GM21529 (cell line): ENCODE measurements around the gene PTPRN2.

Source experiments
- ATAC-seq: cut with Tn5 transposase; IDR thresholded peaks from one replicate; pipeline ENCODE4 v1.9.1; 2021; ENCODE audit not compliant: unreplicated experiment

Gene PTPRN2

DNA sequence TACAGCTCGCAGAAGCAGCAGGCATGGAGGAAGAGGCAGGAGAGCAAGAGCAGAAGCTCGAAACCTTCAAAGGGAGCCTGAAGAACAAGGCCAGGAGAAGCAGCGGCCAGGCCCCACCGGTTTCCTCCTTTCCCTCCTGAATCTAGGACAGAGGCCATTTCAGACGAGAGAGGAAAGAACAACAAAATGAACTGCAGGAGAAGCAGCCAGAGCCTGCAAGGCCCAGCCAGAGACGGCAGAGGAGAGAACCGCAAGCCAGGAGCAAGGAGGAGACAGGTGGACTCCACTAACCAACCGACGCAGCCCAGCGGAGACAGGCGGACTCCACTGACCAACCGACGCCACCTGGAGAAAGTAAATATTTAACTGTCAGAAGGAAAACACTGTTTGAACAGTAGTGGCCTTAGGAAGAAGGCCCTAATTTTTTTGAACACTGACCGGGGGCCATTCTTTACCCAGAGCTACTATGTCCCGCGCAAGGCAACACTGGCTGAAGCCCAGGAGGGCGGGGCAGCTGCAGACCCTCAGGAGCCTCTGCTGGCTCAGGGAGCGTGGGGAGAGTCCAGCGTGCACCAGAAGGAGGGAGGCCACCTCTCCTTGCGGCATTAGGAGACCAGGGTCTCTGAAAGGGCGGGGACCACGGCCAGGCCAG is 559.2 kb downstream of the PTPRN2 start:
- ATAC-seq: no peak

DNA sequence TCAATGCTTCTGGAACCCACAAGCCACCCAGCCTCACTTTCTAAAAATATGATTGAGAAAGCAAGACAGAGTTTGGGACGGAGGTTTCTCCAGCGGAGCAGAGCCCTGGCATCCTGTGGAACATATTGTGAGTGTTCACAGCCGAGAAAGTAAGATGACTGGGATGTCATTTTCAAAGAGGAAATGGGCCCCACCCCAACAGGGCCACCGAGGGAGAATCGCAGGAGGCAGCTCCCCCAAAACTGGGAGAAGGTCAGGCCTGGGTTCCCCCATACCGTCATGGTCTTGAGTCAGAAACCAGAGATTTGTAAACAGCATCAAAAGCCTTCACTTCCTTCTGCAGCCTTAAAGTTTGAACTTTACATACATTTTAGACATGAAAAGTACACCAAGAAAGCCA is 560.0 kb downstream of the PTPRN2 start:
- no peak for ATAC-seq

DNA sequence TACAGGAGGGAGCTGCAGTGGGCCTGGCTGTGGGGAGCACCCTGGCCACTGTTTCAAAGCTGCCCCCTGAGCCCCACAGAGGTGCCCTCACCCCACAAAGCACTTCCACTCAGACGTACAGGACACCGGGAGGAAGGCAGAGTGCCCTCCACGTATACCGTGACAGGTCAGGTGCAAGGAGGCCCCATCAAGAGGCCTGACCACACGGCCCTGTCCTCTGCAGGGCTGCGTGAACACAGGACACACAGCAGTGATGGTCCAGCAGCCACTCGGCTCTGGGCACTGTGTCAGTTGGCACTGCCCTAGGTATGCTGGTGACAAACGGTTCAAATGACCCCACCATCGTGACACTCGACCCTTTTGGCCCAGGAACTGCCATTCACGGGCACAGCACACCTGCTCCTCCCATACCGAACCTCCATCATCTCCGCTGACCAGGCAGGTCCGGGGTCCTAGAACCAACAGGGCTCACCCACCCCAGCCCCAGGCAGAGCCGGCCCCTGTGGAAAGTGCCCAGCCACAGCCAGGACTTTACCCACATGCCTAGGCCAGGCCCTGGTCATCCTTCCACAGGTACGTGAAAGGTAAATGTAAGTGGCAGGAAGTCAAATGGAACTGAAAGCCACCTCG is 560.9 kb downstream of the PTPRN2 start:
- no peak for ATAC-seq

DNA sequence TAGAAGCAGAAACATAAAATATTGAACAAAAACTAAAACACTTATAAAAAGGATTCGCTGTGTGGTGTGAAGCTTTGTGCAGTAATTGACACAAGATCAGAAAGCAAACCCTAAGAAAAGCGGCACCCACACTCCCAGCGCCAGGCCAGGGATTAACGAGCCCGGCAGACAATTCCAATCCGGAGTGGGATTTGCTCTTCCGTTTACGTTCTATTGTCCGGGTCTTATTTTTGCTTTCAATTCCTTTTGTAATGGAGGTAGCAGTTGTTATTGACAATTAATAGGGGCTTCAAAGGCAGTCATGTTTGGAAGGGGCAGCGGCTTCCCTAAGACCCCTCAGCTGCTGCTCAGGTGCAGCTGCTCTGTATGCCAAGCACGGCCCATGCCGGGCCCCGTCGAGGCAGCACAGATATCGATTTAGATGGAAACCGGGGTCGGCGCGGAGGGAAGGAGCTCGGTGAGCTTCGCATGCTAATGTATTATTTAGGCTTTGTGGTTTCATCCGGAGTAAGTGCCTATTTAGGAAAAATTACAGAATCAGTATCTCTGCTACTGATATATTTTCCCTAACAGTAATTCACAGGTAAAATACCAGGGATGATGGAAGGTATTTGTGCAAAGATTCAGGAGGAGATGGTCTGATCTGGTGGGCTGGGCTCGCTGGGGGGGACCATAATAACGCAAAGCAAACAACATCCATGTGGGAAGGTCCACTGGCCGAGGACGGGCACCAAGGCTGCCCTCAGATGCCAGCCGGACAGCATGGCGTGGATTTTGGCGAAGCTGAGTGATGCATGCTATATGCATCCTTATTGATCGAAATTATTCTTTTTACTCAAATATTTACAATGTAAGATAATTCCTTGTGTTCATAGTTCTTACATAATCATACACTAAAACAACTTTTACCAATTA is 561.7 kb downstream of the PTPRN2 start:
- no peak for ATAC-seq

DNA sequence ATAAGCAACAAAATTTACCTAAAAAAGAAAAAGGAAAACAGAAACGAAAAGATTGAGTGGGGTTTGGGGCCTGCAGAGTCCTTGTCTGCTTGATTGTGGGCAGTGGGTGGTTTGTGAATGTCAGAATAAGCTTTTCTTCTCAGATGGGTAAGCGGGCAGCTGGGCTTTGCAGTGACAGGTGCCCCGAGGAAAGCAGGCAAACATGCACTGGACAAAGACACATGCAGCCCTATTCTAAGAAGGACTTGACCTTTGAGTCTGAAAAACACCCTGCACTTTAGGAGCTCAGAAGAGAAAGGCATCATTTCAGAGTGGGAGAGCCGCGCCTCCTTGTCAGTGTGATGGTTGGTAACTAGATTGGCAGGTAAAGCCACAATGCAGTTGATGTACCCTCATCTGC is 562.7 kb downstream of the PTPRN2 start:
- ATAC-seq: no peak

DNA sequence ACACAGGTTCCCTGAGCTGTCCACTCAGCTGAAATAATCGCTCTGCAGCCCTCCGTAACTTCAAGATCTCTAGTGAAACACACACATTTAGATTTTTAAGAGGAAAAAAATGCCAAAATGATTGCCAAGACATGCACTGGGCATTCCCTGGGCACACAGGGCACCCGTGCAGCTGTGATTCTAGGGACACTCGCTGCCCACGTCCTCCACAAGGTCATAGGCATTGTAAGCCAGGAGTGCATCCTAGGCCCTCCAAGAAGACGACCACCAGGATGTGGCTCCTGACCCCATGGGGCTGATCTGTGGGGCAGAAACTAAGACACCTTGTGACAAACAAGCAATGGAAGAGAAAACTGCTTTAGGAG is 563.3 kb downstream of the PTPRN2 start:
- ATAC-seq: no peak

DNA sequence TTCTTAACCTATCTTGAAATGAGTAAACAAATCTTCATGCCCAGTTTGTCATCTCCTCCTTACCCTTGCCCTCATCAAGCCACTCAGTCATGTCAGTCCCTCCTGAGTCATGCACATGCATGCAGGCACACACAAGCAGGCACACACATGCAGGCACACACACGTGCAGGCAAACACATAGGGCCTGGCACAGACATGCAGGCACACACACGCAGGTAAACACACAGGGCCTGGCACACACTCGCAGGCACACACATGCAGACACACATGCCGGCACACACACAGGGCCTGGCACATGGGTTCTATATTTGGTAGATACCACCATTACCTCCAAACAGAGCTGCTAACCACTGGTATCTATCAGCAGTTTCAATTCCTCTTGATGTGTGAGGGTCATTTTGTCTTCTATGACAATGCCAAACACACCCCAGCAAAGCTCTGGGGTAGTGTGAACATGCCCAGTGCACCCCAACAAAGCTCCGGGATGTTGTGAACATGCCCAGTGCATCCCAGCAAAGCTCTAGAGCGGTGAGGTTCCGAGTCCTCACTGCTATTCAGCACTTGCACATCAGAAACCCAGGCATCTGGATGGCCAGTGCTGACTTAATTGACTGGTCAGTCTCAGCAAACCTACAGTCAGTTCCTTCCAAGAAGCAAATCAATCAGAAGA is 563.8 kb downstream of the PTPRN2 start:
- no peak for ATAC-seq

DNA sequence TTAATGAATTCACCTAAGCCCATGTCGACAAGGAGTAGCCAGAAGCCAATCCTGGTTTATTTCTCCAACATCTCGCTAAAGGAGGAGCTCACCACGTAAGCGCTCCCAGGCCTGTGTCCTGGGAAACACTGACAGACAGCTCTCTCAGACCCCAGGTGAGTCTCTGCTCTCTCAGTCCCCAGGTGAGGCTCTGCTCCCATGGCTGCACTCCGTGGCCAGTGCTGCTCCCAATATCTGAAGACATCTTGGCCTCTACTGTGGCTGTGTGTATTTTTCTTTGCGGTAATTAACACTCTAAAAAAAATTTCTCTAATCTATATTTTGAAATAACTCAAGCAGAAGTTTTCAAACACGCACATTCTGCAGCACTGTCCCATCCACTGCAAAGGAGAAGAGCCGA is 564.5 kb downstream of the PTPRN2 start:
- no peak for ATAC-seq

DNA sequence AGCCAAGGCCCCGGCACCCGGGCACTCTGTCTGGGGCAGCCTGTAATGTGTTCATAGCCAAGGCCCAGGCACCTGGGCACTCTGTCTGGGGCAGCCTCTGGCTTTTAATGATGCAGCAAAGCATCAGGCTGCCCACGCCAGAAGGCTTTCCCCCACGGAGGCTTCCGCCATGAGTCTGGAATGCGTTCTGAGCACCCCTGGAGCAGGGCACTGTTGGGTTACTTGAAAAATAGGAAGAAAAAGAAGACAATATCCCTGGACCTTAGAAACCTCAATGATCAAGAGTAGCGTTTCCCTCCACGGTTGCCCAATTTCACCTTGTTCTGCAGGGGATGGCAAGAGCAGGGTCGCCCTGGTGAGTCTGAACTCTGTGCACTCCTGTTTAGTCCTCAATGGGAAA is 565.0 kb downstream of the PTPRN2 start:
- ATAC-seq: no peak

DNA sequence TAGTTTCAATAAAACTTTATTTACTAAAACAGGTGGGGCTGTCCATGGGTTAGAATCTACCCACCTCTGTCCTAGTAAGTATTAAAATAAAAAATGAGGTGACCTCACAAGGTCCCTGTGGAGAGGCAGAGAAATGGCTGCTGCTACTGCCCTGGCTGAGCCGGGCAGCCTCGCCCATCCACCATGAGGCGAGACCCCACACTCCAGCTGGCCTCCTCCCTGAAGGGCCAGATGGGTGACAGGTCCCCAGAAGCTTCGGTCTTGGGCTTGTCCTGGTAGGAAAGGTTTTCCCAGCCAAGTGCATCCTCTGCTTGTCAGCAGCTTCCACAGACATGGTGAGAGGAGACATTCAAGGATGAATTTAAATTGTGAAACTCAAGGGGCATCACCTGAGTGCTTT is 565.8 kb downstream of the PTPRN2 start:
- ATAC-seq: no peak

DNA sequence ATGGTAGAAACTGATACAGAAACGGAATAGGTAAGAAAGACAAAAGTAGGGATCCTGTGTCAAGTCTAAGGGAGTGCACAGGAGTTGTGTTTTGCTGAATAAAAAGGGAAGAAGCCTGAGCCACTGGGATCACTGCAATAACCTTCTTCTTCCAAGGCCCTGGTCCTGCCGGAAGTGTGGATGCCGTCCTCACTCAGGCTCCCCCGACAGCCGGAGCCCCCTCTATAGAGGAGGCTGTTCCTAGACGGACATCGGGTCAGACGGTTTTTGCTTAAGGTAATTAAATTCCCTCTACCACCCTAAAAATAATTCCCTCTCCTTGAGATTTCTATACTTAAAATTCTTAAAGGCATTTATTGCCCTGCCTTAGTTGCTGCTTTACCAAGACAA is 566.9 kb downstream of the PTPRN2 start:
- no peak for ATAC-seq

DNA sequence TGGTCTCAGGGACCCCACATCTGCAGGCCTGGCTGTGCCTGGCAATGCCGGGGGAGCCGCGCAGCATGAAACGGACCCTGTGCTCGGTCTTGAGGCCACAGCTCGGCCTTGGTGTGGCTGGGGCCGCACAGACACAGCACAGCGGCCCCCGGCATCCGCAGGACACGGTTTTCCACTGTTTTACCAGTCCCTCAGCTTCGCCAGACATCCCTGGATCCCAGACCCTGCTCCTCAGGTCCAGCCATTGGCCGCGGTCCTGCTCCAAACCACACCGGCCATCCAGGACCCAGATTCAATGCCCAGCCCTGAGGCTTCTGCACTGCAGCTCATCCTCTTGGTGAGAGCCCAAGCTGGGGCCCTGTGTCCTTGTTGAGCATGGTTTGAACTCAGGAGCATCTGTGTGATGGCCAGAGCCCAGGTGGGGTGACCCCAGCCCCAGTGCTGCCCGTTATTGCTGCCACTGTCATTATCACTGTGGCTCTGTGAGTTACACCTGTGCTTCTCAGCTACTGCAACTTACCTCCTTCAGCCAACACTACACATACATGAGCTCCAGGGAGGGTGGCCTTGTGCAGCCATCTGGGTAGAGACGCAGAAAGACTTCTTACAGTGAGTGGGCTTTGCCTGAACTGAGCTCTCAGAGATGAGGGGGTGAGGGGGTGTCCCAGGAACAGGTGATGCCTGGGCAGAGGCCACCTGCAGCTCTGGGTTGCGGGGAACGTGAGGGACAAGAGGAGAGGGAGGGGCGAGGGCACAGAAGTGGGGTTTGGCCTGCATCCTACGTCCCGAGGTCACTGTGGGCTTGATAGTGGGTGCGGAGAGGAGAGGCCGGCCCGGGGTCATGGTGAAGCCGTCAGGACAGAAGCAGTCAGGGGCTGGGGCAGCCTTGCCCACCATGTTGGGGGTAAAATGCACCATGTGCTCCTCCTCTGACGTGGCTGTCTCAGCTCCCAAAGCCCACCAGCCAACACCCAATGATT is 567.6 kb downstream of the PTPRN2 start:
- ATAC-seq: no peak

DNA sequence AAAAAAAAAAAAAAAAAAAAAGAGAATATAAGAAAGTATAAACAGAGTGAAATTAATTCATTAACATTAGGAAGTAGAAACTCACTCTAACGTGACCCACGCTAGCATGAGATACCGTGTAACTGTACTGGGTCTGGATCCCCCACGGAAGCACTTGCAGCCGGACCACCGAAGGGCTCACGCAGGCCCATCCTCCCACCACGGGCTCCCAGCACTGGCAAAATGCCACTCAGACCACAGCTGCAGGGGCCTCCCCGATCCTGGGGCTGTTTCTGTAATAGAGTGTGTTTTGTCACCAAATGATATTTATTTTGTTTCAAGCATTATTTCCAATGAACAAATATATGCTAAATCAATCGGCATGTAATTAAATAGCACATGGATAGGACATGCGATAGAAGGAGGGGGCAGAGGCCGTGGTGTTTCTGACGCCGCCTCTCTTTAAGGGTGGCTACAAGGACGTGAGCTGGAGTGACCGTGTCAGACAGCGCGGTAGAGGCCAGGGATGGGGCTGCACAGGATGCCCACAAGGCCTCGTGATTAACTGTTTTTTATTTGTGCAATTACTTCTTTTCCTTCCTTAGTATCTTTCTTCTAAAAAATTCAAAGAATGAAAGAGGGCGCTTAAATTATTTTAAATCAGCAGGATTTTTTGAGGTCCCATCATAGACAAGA is 568.5 kb downstream of the PTPRN2 start:
- ATAC-seq: no peak

DNA sequence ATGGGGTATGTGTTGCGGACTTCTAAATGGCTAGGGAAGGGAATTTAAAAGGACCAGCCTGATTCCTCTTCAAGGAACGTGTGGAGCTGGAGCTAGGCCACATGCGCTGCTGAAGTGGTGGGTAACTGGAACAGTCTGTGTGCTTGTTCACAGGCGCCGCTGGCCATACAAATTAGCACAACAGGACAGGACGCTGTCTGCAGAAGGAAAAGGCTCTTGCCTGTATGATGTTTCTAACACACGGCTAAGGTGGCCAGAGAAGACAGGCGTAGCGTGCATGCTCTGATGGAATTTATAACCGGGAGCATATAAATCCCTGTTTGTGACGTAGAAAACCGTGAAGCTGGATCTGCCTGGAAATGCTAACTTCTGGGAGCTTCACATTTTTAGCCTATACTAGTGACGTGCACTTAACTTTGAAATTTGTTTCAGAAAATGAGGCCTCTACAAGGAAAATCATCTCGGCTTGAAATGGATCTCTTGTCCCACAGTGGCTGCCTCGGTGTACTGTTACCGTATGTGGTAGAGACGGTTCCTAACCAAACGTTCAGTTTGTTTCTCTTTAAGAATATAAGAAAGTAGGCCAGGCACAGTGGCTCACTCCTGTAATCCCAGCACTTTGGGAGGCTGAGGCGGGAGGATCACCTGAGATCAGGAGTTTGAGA is 569.4 kb downstream of the PTPRN2 start:
- no peak for ATAC-seq

DNA sequence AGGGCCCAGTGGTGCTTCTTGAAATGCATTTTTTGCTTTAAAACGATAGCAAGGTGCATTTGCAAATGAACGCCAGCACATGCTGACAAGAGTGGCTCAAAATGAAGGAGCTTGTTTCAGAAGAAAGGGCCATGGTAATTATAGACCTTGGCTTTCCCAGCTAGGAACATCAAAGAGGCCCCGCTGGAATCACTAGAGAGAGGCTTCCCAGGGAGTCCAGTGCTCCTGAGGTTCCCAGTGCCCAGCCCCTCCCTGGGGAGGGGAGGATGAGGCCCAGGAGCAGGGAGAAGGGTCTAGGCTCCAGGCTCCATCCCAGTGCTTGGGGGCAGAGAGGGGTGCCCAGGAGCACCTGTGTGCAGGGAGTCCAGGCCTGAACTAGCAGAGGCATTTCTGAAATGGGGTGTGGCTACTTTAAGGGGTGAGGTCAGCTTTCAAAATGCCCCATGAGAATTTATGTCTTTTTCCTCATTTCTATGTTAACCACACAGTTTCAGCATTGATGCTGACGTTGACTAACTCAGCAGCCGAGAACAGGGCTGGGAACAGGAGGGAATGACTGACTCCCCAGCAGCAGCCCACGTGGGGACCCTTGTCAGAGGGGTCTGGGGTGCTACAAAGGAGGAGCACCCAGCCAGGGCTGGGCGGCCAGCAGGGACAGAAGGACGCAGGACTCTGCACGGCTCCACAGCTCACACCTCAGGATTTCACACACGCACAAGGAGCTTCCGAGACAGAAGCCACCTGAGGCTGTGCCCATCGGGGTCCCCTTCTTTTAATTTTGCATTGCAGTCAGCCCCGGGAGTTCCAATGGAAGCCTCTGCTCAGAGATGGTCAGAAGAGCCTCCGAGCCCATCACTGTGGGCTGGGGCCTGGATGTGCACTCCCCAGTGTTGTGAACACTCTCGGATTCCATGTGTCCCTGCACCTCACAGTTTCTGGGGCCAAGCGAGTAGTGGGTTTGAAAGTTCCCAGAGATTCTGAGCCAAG is 570.2 kb downstream of the PTPRN2 start:
- ATAC-seq: no peak

DNA sequence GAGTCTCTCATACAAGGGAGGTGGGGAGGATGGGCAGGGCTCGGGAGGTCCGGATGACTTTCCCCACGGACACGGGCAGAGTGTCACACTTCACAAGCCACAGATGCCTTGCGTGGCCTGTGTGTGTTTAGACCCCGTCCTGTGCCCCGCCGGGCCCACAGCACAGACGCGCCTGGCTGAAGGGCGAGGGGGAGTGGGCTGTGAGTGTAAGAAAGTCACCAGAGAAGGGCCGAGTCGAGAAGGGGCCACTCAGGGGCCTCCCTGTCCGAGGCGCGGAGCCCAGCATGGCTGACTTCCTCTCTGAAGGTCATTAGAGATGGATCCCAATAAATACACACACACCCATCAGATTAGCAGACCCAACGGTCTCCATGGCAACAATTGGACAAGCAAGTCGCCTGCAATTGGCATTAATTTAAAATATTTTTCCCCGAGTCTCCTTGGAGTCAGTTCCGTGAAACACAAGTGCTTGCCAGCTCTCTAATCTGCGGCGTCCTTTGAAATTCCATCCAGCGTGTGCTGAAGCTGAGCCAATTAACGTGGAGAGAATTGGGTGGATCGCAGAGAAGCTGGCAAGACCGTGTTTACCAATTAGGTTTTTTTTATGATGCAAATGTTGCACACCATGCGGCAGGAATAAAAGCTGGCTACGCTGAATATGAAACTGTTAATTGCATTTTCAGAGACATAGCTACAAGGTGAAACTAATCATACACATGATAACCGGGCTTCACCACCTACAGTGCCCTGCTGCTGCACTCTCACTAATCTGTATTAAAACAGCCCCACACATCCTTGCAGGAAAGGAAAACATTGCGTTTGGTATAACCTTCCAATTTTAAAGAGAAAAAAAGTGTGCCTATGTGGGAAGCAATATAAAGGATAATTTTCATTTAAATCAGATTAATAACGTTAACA is 571.2 kb downstream of the PTPRN2 start:
- no peak for ATAC-seq
